ENCODE data around the gene PSME3IP1. TPM values are rescaled to one million over a fixed set of nuclear protein-coding genes. Genes with fewer than 3 reads are reported as not detected.

Gene PSME3IP1
- total and polyA plus RNA-seq, 2 of the 8 experiments (the other 6 are each of a cell fraction or from before 2014, with no cell fraction given), result 95.1 to 98.3 TPM

- no peak overlapping the region for H3K14ac ChIP-seq (ENCODE audit: insufficient read length)
- no peak overlapping the region for H4K5ac ChIP-seq (ENCODE audit: insufficient read length, low read depth, low read length)
- no peak overlapping the region for H3K23ac ChIP-seq (ENCODE audit: insufficient read length)
- no peaks in the 10 kb centered on the region; a peak in 1 of 7 replicates for H3K4me1 ChIP-seq (replicated peaks in 1 of 4; ENCODE audit: control insufficient read depth in 3 of 4, insufficient read depth in 4 of 4, low read length in 3 of 4)
- H3K56ac ChIP-seq (replicated peaks; ENCODE audit: insufficient read length, low read depth, low read length), result no peak overlapping the region
- no peak overlapping the region for H3K9ac ChIP-seq (replicated peaks in 1 of 4; ENCODE audit: extremely low read depth in 1 of 4, low read depth in 3 of 4, low read length in 3 of 4)
- no peak overlapping the region for H2BK5ac ChIP-seq (ENCODE audit: low read depth, low read length)
- H3K4me2 ChIP-seq (ENCODE audit: insufficient read depth in 1 of 2, low read depth in 2 of 2, low read length in 2 of 2), result no peak overlapping the region
- no peak overlapping the region for H2BK20ac ChIP-seq (ENCODE audit: low read length)
- no peaks in the 10 kb centered on the region for H3K27me3 ChIP-seq (replicated peaks in 1 of 4; ENCODE audit: control insufficient read depth in 3 of 4, extremely low read depth in 1 of 4, insufficient read depth in 3 of 4, low read length in 3 of 4)
- FAIRE-seq (no peak), DNase-seq (ENCODE audit: low read depth in 1 of 2, low spot score in 2 of 2) (no peak)
- CTCF ChIA-PET (ENCODE audit: partially characterized antibody), result no interaction called here
- H2AK5ac ChIP-seq (ENCODE audit: low read depth, low read length), result no peak overlapping the region
- no peak overlapping the region for H3K27ac ChIP-seq (ENCODE audit: low read depth, low read length)
- H3K79me1 ChIP-seq (ENCODE audit: low read depth, low read length), result no peaks in the 10 kb centered on the region; the same call in none of the 2 replicates
- H3K18ac ChIP-seq (ENCODE audit: extremely low read depth, low read length), result no peak overlapping the region
- H3K9me3 ChIP-seq (ENCODE audit: insufficient read depth in 2 of 2, low read depth in 1 of 2, low read length in 1 of 2), result peaks cover 0 to 3% of the 10 kb centered on the region in 2 experiments; a peak in 1 of 4 replicates
- H2BK15ac ChIP-seq (ENCODE audit: low read length), result no peak overlapping the region
- no peaks in the 10 kb centered on the region for H4K20me1 ChIP-seq (replicated peaks in 1 of 2; ENCODE audit: control insufficient read depth in 1 of 2, insufficient read depth in 2 of 2, low read length in 2 of 2)
- no peak overlapping the region for H3K4me3 ChIP-seq (ENCODE audit: extremely low read depth in 1 of 4, insufficient read depth in 2 of 4, low read depth in 3 of 4, low read length in 4 of 4)
- no peaks in the 10 kb centered on the region for H3K23me2 ChIP-seq (ENCODE audit: low read depth, low read length)
- no peaks in the 10 kb centered on the region; a peak in 1 of 8 replicates for H3K36me3 ChIP-seq (ENCODE audit: control insufficient read depth in 2 of 4, insufficient read depth in 4 of 4, low read length in 3 of 4)
- H2BK12ac ChIP-seq (ENCODE audit: low read depth, low read length), result no peak overlapping the region
- no peak overlapping the region for H3K4ac ChIP-seq (replicated peaks; ENCODE audit: insufficient read length, low read depth, low read length)
- H2BK120ac ChIP-seq (replicated peaks; ENCODE audit: low read depth, low read length), result no peak overlapping the region
- H4K8ac ChIP-seq (ENCODE audit: extremely low read depth, insufficient read depth, low read length), result no peak overlapping the region
- H4K91ac ChIP-seq (replicated peaks; ENCODE audit: insufficient read length, low read length), result no peak overlapping the region
- 82% methylated on average over 4 of the region's 4 CpGs; no CpG with 5 or more reads in 1 of the 2 experiments for WGBS, 2 experiments (ENCODE audit: extremely low coverage in 1 of 2, insufficient coverage in 1 of 2, insufficient read length in 1 of 2, insufficient replicate concordance in 2 of 2, low coverage in 1 of 2, low lambda C conversion rate in 2 of 2, missing lambda C conversion rate in 1 of 2)
- POLR2A ChIA-PET (ENCODE audit: partially characterized antibody), result interaction anchor here (0.6 to 1.6 kb wide), 2 partner anchors 11 to 13 kb away, joined by 3 to 4 read pairs; partner anchors contain the start of genes PSME3IP1 and RSPRY1
- H2AFZ ChIP-seq (ENCODE audit: low read length), result no peak overlapping the region
- peaks cover 2 to 58% of the 10 kb centered on the region in 2 experiments; a peak in 3 of 4 replicates for H3K79me2 ChIP-seq (ENCODE audit: control insufficient read depth in 1 of 2, insufficient read depth in 2 of 2, low read length in 2 of 2)
- TF ChIP-seq, protein P1, sequence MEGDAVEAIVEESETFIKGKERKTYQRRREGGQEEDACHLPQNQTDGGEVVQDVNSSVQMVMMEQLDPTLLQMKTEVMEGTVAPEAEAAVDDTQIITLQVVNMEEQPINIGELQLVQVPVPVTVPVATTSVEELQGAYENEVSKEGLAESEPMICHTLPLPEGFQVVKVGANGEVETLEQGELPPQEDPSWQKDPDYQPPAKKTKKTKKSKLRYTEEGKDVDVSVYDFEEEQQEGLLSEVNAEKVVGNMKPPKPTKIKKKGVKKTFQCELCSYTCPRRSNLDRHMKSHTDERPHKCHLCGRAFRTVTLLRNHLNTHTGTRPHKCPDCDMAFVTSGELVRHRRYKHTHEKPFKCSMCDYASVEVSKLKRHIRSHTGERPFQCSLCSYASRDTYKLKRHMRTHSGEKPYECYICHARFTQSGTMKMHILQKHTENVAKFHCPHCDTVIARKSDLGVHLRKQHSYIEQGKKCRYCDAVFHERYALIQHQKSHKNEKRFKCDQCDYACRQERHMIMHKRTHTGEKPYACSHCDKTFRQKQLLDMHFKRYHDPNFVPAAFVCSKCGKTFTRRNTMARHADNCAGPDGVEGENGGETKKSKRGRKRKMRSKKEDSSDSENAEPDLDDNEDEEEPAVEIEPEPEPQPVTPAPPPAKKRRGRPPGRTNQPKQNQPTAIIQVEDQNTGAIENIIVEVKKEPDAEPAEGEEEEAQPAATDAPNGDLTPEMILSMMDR (IDR thresholded peaks at IDR 0.05; ENCODE audit: control extremely low read depth in 1 of 3, insufficient read depth in 1 of 3, low read depth in 1 of 3, low read length in 3 of 3), result no peak
- TF ChIP-seq POLR2AphosphoS5 (IDR thresholded peaks at IDR 0.05; ENCODE audit: low read depth, low read length), result no peak
- no peak for TF ChIP-seq NRF1 (IDR thresholded peaks at IDR 0.05; ENCODE audit: low read depth, low read length)
- no peak for TF ChIP-seq TAF7 (optimal IDR thresholded peaks at IDR 0.05; ENCODE audit: borderline replicate concordance, low read depth, low read length)
- no peak for TF ChIP-seq SIRT6 (IDR thresholded peaks at IDR 0.05; ENCODE audit: low read length)
- TF ChIP-seq, protein P2, sequence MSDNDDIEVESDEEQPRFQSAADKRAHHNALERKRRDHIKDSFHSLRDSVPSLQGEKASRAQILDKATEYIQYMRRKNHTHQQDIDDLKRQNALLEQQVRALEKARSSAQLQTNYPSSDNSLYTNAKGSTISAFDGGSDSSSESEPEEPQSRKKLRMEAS (IDR thresholded peaks at IDR 0.05), result no peak
- no peak for TF ChIP-seq GABPA (IDR thresholded peaks at IDR 0.05; ENCODE audit: borderline replicate concordance, insufficient read depth, low read length)
- no peak for TF ChIP-seq USF2 (IDR thresholded peaks at IDR 0.05; ENCODE audit: low read length)
- no peak for TF ChIP-seq ZNF274 (IDR thresholded peaks at IDR 0.05; ENCODE audit: borderline replicate concordance, extremely low read depth, low read length)
Measured at GRCh38 chr16:57196286-57196685, 10.4 kb upstream of the PSME3IP1 start.
